GM23248 (cell line): ENCODE results near the gene KLHL30.

Experiments used
- EZH2 ChIP-seq: fragments of 200-600 bp; sonication (generic); IDR thresholded peaks from 2 replicates; pipeline ENCODE4 v1.6.1; 2018; ENCODE audit warnings: antibody characterized with exemption, mild to moderate bottlenecking; ENCODE audit not compliant: insufficient read depth, poor library complexity, severe bottlenecking
- EZH2phosphoT487 ChIP-seq: fragments of 200-600 bp; sonication (generic); IDR thresholded peaks from 2 replicates; pipeline ENCODE4 v1.6.1; 2018; ENCODE audit warnings: antibody characterized with exemption, moderate library complexity, mild to moderate bottlenecking, low read depth; ENCODE audit not compliant: insufficient read depth

DNA sequence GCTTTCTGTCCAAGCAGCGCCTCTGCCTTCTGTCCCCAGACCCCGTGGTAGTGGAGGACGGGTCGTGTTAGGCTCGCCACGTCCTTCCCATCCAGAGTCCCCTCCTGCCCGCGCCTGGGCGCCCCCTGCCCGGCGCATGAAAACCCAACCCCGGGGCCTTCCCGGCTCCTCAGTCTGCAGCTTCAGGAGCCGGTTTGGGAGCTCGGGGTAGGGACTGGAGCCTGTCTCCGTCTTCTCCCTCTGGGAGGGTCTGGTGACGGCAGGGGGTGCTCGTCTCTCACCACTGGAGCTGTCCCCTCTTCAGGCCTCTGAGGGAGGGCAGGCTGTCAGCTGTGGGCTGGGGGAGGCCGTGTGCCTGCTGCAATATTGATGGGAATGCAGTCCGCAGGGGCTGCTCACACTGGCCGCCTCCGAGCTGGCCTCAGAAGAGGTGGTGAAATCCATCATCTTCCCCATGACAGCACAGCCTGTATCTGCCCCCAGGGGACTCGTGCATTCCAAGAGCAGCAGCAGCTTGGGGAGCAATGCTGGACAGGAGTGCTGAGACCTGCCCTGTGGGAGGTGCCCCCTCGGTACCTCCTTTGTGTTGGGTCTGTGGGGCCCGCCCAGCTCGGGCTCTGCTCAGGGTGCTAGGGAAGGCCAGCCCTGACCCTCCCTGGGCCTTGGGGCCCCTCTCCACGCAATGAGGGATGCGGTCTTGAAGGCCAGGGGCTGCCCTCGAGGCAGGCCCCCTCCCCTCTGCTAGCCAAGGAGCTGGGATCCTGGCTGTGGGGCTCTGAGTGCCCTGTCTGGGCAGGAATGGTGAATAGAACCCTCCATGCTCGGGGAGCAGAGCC lies 17.8 kb upstream of the KLHL30 start:
- TF ChIP-seq EZH2phosphoT487 (no peak), EZH2 (no peak)
